Activated CD4-positive, alpha-beta memory T cell treated with anti-CD3 and anti-CD28 coated beads for 36 hours (primary cell): ENCODE measurements around the gene RAB31. TPM values are rescaled to one million over a fixed set of nuclear protein-coding genes. Genes with fewer than 3 reads are reported as not detected.

Experiments used
- CTCF ChIA-PET: fragments of 350-600 bp; sonication (Branson Sonifier 250); formaldehyde crosslinking; loops from one replicate; lab custom pipeline; 2021; ENCODE audit warnings: antibody characterized with exemption, inconsistent platforms; lab: Charles Lee
- POLR2A ChIA-PET: fragments of 350-600 bp; sonication (Branson Sonifier 250); formaldehyde crosslinking; loops from one replicate; lab custom pipeline; 2021; ENCODE audit warnings: antibody characterized with exemption; lab: Charles Lee
- DNase-seq: peaks from one replicate; pipeline ENCODE4 v3.0.0-alpha.2; 2020
- H3K27ac Mint-ChIP-seq: one replicate; pipeline ENCODE4 v1.8.0; 2021; ENCODE audit warnings: mixed read lengths
- H3K27me3 Mint-ChIP-seq: one replicate; pipeline ENCODE4 v1.8.0; 2021; ENCODE audit warnings: mixed read lengths
- H3K36me3 Mint-ChIP-seq: one replicate; pipeline ENCODE4 v1.8.0; 2021; ENCODE audit warnings: mixed read lengths
- H3K4me1 Mint-ChIP-seq: one replicate; pipeline ENCODE4 v1.8.0; 2021; ENCODE audit warnings: low read depth, mixed read lengths
- H3K4me3 Mint-ChIP-seq: one replicate; pipeline ENCODE4 v1.8.0; 2021; ENCODE audit warnings: mild to moderate bottlenecking, mixed read lengths
- H3K9me3 Mint-ChIP-seq: one replicate; pipeline ENCODE4 v1.8.0; 2021; ENCODE audit warnings: mixed read lengths
- intact Hi-C: fragments of 100-400 bp; cut with micrococcal nuclease; formaldehyde crosslinking; loops from one replicate; pipeline ENCODE4 v1.15.1; 2023
- total RNA-seq, 2 experiments: library from RNA; stranded (reverse); gene quantifications; one replicate each; pipeline ENCODE4 v1.2.3, GENCODE V29; 2021

Gene RAB31
- total RNA-seq, 2 experiments from 2014 or later: 0.58 to 0.71 TPM

DNA sequence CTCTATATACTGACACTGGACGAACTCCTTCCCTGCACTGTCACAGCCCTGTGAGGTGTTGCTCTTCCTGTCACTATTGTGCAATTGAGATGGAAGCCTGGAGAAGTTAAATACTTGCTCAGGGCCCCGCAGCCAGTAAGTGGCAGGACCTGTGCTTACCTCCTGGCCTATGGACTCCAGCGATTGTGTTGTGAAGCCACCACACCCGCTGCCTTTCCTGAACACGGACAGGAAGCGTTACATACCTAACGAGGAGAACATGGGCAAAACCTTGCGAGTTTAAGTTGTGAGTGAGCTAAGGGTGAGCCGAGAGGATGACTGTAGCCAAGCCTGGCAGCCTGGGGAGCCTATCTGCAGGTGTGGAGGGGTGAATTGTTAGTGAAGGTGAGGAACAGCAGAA, 26.1 kb downstream of the RAB31 start:
- Mint-ChIP-seq H3K27ac (no peak overlapping the region), H3K36me3 (no peaks in the 10 kb centered on the region), H3K27me3 (peaks cover 29% of the 10 kb centered on the region), H3K4me3 (no peak overlapping the region), H3K4me1 (peaks cover 4% of the 10 kb centered on the region), H3K9me3 (no peaks in the 10 kb centered on the region)
- POLR2A ChIA-PET: no interaction called here
- no peak for DNase-seq
- intact Hi-C loops: no loop called here
- CTCF ChIA-PET: interaction anchor here (0.6 kb wide), 1 partner anchor 236 kb away, joined by 3 read pairs; no protein-coding TSS in a partner anchor

DNA sequence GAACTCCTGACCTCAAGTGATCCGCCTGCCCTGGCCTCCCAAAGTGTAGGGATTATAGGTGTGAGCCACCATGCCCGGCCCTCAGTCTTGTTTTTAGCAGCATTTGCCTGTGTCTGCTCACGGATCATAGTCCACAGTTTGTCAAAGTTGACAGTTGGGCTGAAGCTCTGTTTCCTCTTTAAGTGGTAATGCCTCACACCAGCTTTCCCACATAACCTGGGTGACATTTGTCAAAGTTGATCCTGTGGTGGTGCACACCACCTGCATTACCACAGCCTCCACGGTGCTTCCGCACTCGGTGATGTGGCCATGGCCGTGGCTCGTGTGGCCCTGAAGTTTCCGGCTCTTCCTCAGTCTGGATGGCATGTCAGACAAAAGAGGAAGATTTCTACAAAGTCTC, 27.1 kb downstream of the RAB31 start:
- CTCF ChIA-PET: no interaction called here
- POLR2A ChIA-PET: no interaction called here
- Mint-ChIP-seq H3K27me3 (peaks cover 28% of the 10 kb centered on the region), H3K9me3 (no peaks in the 10 kb centered on the region), H3K4me3 (no peak overlapping the region), H3K4me1 (peaks cover 4% of the 10 kb centered on the region), H3K36me3 (no peaks in the 10 kb centered on the region), H3K27ac (no peak overlapping the region)
- no peak for DNase-seq
- intact Hi-C loops: no loop called here

DNA sequence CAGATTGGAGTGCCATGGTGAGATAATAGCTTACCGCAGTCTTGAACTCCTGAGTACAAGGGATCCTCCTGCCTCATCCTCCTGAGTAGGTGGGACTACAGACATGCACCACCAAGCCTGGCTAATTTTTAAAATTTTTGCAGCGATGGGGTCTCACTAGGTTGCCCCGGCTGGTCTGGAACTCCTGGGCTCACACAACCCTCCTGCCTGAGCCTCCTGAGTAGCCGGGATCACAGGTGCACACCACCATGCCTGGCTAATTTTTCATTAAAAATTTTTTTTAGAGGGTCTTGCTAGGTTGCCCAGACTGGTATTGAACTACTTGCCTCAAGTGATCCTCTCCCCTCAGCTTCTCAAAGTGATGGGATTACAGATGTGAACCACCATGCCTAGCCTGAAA, 27.8 kb downstream of the RAB31 start:
- Mint-ChIP-seq H3K4me3 (no peak overlapping the region), H3K36me3 (no peaks in the 10 kb centered on the region), H3K27me3 (peaks cover 24% of the 10 kb centered on the region), H3K27ac (no peak overlapping the region), H3K4me1 (peaks cover 4% of the 10 kb centered on the region), H3K9me3 (no peaks in the 10 kb centered on the region)
- intact Hi-C loops: no loop called here
- ChIA-PET POLR2A (no interaction called here), CTCF (no interaction called here)
- no peak for DNase-seq

DNA sequence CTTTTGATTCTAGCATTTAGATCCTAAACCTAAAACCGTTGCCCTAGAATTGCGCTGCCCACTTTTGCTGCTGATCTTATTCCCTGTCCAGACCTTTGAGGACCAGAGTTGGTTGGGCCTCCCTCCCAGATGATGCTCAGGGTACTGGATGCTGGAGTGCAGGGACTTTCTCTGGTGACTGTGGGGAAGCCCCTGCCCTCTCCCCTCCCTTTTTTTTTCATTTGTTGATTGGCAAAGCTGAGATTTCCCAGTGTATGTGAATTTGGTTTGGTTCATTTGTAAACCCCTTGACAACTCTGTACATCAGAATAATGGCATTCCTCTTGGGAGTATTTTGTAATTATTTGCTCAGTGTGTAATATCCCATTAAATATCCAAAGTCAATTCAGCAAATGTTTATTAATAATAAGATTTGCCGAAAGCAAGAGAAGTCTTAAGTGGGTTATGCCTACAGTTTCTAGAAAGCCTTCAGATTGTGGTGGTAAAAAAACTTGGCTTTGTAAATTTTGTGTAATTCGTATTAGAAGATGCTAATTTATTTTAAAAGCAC, 28.3 kb downstream of the RAB31 start:
- Mint-ChIP-seq H3K27ac (no peak overlapping the region), H3K4me1 (peaks cover 4% of the 10 kb centered on the region), H3K36me3 (no peaks in the 10 kb centered on the region), H3K4me3 (no peak overlapping the region), H3K9me3 (no peaks in the 10 kb centered on the region), H3K27me3 (peaks cover 24% of the 10 kb centered on the region)
- ChIA-PET CTCF (no interaction called here), POLR2A (no interaction called here)
- DNase-seq: no peak
- intact Hi-C loops: no loop called here

DNA sequence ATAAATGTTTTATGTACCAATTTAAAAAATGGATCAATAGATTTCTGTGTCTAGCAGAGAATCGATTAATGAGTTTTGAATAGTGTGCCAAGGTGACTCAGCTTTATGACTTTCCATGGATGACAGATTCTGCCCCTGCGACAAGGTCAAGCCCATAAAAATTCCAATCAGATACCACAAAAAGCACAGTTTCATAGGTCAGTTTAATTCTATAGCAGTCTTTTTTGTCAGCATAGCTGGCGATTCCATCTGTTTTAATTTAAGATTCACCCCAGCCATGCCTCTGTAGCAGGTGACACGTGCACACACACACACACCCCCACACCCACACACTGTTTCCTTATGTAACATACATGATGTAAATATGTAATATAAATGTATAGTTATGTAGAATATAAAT, 28.9 kb downstream of the RAB31 start:
- Mint-ChIP-seq H3K27ac (no peak overlapping the region), H3K36me3 (no peaks in the 10 kb centered on the region), H3K4me1 (peaks cover 4% of the 10 kb centered on the region), H3K27me3 (peaks cover 26% of the 10 kb centered on the region), H3K9me3 (no peaks in the 10 kb centered on the region), H3K4me3 (no peak overlapping the region)
- intact Hi-C loops: no loop called here
- POLR2A ChIA-PET: no interaction called here
- no peak for DNase-seq
- CTCF ChIA-PET: no interaction called here

DNA sequence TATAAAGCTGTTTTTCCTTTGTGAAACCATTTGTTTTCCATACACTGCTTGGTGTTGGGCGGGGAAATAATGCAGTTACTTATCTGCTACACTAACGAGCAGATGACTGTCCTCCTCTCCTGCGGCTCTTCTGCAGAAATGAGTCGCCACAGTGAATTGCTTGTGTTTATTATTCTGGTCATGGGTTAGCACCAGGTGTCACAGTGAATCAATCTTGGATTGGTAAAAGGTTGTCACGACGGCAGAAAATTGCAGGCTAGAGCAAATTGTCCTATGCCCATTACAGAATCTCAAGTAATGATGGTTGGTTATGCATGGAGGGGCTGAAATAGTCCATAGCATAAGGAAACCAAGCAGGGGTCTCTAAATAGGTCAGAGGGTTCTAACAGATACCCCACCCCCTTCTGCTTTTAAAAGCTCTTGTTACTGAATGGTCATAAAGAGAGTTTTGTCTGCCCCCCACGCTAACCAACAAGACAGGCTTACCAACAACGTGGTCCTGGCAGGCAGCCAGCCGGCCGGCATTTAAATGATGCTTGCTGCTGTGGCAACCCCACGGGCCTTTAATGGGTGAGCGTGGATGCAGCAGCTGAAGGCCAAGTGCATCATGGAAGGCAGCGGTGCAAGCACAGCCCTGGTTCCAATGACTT, 29.5 kb downstream of the RAB31 start:
- CTCF ChIA-PET: no interaction called here
- Mint-ChIP-seq H3K9me3 (no peaks in the 10 kb centered on the region), H3K27me3 (peaks cover 29% of the 10 kb centered on the region), H3K27ac (no peak overlapping the region), H3K4me1 (peaks cover 4% of the 10 kb centered on the region), H3K36me3 (no peaks in the 10 kb centered on the region), H3K4me3 (no peak overlapping the region)
- POLR2A ChIA-PET: no interaction called here
- DNase-seq: no peak
- intact Hi-C loops: no loop called here

DNA sequence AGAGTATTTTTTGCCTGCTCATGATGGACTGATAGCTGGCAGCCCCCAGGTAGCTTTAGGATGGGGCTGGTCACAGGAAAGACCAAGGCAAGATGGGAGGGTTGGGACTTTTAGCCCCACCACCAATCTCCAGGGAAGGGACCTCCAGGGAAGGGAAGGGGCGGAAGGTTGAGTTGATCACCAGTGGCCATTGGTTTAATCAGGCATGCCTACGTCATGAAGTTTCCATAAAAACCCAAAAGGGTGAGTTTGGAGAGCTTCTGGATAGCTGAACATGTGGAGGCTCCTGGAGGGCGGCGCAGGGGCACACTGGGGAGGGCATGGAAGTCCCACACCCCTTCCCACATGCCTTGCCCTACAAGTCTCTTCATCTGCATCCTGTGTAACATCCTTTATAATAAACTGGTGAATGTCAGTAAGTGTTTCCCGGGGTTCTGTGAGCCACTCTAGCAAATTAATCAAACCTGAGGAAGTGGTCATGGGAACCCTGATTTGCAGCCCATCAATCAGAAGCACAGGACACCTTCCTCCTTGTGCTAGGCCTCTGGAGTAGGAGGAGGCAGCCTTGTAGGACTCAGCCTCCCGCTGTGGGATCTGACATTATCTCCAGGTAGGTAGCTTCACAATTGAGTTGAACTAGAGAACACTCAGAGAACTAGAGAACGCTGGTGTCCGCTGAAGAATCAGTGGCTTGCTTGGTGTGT, 30.3 kb downstream of the RAB31 start:
- CTCF ChIA-PET: interaction anchor here (0.8 kb wide), 1 partner anchor 8 kb away, joined by 3 read pairs; no protein-coding TSS in a partner anchor
- Mint-ChIP-seq H3K4me1 (peaks cover 4% of the 10 kb centered on the region), H3K4me3 (no peak overlapping the region)

DNA sequence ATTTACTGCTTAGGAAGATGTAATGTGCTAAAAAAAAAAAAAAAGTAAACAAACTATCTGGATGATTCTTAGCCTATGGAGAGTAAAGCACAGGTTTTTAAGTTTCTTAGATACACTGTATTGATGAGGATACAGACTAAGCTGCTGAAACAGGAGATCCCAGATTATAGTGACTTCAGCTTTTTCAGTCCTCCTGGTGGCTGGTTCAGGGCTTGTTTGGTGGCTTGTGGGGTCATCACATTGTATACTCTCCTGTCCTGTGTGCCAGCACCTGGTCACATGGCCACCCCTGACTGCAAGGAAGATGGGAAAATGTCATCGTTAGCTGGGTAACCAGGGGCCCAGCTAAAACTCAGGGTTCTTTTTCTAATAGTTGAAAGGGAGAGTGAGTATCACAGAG, 31.4 kb downstream of the RAB31 start:
- ChIA-PET POLR2A (no interaction called here), CTCF (interaction anchor here (0.8 kb wide), 1 partner anchor 9 kb away, joined by 3 read pairs; no protein-coding TSS in a partner anchor)
- H3K36me3 Mint-ChIP-seq: no peaks in the 10 kb centered on the region

More for the DNA sequence above, 30.3 kb downstream of the RAB31 start:
- H3K36me3 Mint-ChIP-seq: no peaks in the 10 kb centered on the region
- intact Hi-C loops: no loop called here
- DNase-seq: no peak
- peaks cover 27% of the 10 kb centered on the region for H3K27me3 Mint-ChIP-seq
- H3K27ac Mint-ChIP-seq: no peak overlapping the region
- POLR2A ChIA-PET: no interaction called here
- no peaks in the 10 kb centered on the region for H3K9me3 Mint-ChIP-seq

DNA sequence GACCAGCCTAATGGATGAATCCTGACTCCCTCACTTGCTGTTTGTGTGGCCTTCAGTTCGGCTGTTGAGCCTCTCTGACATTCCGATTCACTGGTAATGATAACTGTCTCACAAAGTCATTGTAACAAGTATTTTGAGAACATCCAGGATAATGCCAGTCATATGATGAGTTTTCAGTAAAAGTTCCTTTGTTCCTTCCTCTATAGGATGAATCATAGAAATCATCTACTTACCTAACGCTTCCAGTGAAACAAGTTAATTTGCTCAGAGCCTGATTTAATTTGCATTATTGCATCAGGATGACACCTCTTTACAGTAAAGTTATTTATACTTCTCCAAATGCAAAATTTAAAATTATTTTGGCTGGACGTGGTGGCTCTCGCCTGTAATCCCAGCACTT, 32.0 kb downstream of the RAB31 start:
- Mint-ChIP-seq H3K4me3 (no peak overlapping the region), H3K27me3 (peaks cover 32% of the 10 kb centered on the region), H3K4me1 (peaks cover 4% of the 10 kb centered on the region), H3K36me3 (no peaks in the 10 kb centered on the region), H3K9me3 (no peaks in the 10 kb centered on the region), H3K27ac (no peak overlapping the region)
- intact Hi-C loops: no loop called here
- POLR2A ChIA-PET: no interaction called here
- DNase-seq: no peak
- CTCF ChIA-PET: no interaction called here

More for the DNA sequence above, 31.4 kb downstream of the RAB31 start:
- H3K27me3 Mint-ChIP-seq: peaks cover 29% of the 10 kb centered on the region
- no peak for DNase-seq
- H3K4me3 Mint-ChIP-seq: no peak overlapping the region
- H3K4me1 Mint-ChIP-seq: peaks cover 4% of the 10 kb centered on the region
- no peaks in the 10 kb centered on the region for H3K9me3 Mint-ChIP-seq
- no peak overlapping the region for H3K27ac Mint-ChIP-seq
- intact Hi-C loops: no loop called here

DNA sequence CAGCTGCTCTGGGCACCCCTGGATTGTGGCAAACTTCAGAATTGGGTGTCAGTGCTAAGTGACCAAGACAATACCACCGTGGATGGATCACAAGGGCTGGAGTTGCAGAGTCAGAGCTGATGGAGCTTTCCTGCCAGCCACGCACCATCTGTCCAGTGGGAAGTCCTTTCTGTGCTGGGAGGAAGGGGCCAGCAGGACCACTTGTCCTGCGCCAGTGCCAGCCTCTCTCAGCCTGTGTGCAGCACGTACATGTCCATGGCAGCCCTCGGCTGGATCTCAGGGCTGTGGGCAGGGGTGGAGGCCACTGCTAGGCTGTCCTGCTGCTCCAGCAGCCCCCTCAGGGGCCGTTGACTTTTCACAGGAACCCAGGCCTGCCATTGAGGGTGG, 33.3 kb downstream of the RAB31 start:
- intact Hi-C loops: no loop called here
- no peaks in the 10 kb centered on the region for H3K4me1 Mint-ChIP-seq

DNA sequence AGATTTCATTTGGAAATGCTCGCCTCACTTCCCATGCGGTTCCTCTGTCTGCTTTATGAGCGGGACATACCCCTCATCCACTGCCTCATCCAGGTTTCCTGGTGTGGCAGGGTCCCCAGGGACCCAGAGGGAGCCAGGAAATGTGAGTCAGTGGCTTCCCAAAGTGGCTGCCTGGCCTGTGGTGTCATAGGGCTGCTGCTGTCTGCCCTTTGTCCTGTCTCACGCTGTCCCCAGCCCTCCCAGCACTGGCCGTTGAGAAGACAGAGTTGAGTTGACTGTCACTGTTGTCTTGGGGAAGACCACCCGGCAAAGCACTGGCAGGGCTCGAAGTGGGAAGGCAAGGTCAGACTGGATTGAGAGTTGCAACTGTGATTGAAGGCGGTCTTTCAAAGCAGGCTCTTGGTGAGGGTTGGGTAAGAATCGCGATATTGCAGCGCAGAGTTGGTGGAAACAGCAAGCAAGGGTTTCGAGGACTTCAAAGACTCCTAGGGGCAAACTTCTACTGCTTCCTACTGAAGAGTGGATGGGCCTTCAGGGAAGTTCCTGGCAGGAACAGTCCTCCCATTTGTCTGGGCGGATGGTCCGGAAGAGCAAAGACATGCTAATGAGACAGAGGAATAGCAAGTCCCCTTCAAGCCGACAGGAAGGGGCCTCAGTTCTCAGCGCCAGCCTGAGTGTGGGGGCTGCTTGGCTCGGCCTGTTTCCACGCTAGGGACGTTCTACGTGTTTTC, 33.9 kb downstream of the RAB31 start:
- POLR2A ChIA-PET: no interaction called here
- CTCF ChIA-PET: no interaction called here
- Mint-ChIP-seq H3K9me3 (no peaks in the 10 kb centered on the region), H3K36me3 (no peaks in the 10 kb centered on the region), H3K27ac (no peak overlapping the region), H3K27me3 (peaks cover 31% of the 10 kb centered on the region), H3K4me1 (no peaks in the 10 kb centered on the region), H3K4me3 (no peak overlapping the region)
- intact Hi-C loops: no loop called here
- no peak for DNase-seq

More for the DNA sequence above, 33.3 kb downstream of the RAB31 start:
- no peaks in the 10 kb centered on the region for H3K9me3 Mint-ChIP-seq
- no peak overlapping the region for H3K27ac Mint-ChIP-seq
- no peak overlapping the region for H3K4me3 Mint-ChIP-seq
- DNase-seq: no peak
- peaks cover 32% of the 10 kb centered on the region for H3K27me3 Mint-ChIP-seq
- ChIA-PET CTCF (no interaction called here), POLR2A (no interaction called here)
- H3K36me3 Mint-ChIP-seq: no peaks in the 10 kb centered on the region

DNA sequence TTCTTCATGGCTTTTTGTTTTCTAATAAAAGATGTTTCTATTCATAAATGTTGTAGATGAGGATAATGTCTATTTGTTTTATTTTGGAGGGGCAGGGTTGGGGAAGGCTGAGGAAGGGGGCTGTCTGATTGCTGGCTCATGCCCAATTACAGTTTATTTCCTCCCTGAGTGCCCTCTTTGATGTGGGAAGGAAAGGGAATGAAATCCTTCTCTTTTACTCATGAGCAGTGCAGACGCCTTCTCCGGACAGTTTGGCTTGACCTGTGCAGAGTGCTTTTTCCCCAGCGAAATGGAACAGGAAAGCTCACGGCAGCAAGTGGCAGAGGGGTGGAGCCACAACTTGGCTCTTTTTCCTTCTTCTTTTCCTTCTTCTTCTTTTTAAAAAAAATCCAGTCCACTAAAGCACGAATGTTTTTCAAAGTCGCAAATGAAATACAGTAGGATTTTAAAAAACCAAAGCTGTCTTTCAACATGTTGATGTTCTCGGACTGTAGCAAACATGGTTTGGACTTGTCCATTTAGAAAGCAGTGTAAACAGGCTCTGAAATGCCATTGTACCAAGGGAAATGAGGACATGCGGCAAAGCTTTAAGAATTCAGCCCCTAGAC, 34.5 kb downstream of the RAB31 start:
- Mint-ChIP-seq H3K27me3 (peaks cover 30% of the 10 kb centered on the region), H3K27ac (no peak overlapping the region), H3K9me3 (no peaks in the 10 kb centered on the region), H3K4me1 (no peaks in the 10 kb centered on the region), H3K36me3 (no peaks in the 10 kb centered on the region), H3K4me3 (no peak overlapping the region)
- intact Hi-C loops: no loop called here
- no peak for DNase-seq
- POLR2A ChIA-PET: no interaction called here
- CTCF ChIA-PET: no interaction called here
